ENCODE results near the gene PRPH. TPM values are rescaled to one million over a fixed set of nuclear protein-coding genes. Genes with fewer than 3 reads are reported as not detected.

PRPH gene
- total RNA-seq, 1 donor from 2014 or later, result 0.26 TPM

- no peaks in the 10 kb centered on the region for H3K36me3 ChIP-seq (ENCODE audit: control insufficient read depth, insufficient read depth, low read length)
- H3K27me3 ChIP-seq (ENCODE audit: control insufficient read depth, insufficient read depth, low read length), result peaks cover 36% of the 10 kb centered on the region
- FAIRE-seq (no peak), DNase-seq (ENCODE audit: low read depth) (no peak)
- TF ChIP-seq CTCF (IDR thresholded peaks at IDR 0.05; ENCODE audit: insufficient read depth, low read length, severe bottlenecking), result no peak
- H3K4me3 ChIP-seq (ENCODE audit: low read depth, low read length), result peak overlapping the region; percentile 34
Observed at GRCh38 chr12:49345825-49346658, 51.1 kb downstream of the PRPH start.

- Histone ChIP-seq H3K36me3 (ENCODE audit: control insufficient read depth, insufficient read depth, low read length) (no peaks in the 10 kb centered on the region), H3K27me3 (ENCODE audit: control insufficient read depth, insufficient read depth, low read length) (peaks cover 30% of the 10 kb centered on the region), H3K4me3 (ENCODE audit: low read depth, low read length) (peak within 1 kb of the TSS; percentile 34)
- DNase-seq (ENCODE audit: low read depth) (peak; percentile 14), FAIRE-seq (no peak)
- no peak for TF ChIP-seq CTCF (IDR thresholded peaks at IDR 0.05; ENCODE audit: insufficient read depth, low read length, severe bottlenecking)
Observed at GRCh38 chr12:49346659-49347310, 51.8 kb downstream of the PRPH start, which contains the start of gene DNAJC22. TSS of gene DNAJC22 (plus strand) at chr12:49346888. CDS start at chr12:49348873, 1,985 bp downstream.

GRCh38 chr12:49347311-49348193, 52.6 kb downstream of the PRPH start:
- FAIRE-seq, result no peak
- peak; percentile 15 for DNase-seq (ENCODE audit: low read depth)
- peak; percentile 90 for TF ChIP-seq CTCF (IDR thresholded peaks at IDR 0.05; ENCODE audit: insufficient read depth, low read length, severe bottlenecking)
- Histone ChIP-seq H3K36me3 (ENCODE audit: control insufficient read depth, insufficient read depth, low read length) (no peaks in the 10 kb centered on the region), H3K27me3 (ENCODE audit: control insufficient read depth, insufficient read depth, low read length) (peaks cover 24% of the 10 kb centered on the region), H3K4me3 (ENCODE audit: low read depth, low read length) (peak overlapping the region; percentile 34)

Other genes with a start within 250 kb of the PRPH start
- 24.0 and 25.6 TPM in 2 replicates for gene KMT2D, start 234.4 kb upstream of the PRPH start, total RNA-seq
- 0.26 and 0.53 TPM in 2 replicates for gene RHEBL1, start 225.2 kb upstream of the PRPH start, total RNA-seq
- 0.13 TPM in 1 of 2 replicates, not detected in the other for gene DHH, start 200.3 kb upstream of the PRPH start, total RNA-seq
- 24.0 and 26.6 TPM in 2 replicates for gene LMBR1L, start 184.3 kb upstream of the PRPH start, total RNA-seq
- gene TUBA1B, start 163.8 kb upstream of the PRPH start, total RNA-seq, result 253 and 317 TPM in 2 replicates
- gene TUBA1A, start 106.1 kb upstream of the PRPH start, total RNA-seq, result 8.2 and 17.3 TPM in 2 replicates
- gene TUBA1C, start 30.1 kb upstream of the PRPH start, total RNA-seq, result 196 and 466 TPM in 2 replicates
- 2.6 and 5.2 TPM in 2 replicates for gene TROAP, start 28.1 kb downstream of the PRPH start, total RNA-seq
- gene C1QL4, start 42.0 kb downstream of the PRPH start, total RNA-seq, result 0.13 TPM in 1 of 2 replicates, not detected in the other
- gene DNAJC22, start 51.7 kb downstream of the PRPH start, total RNA-seq, result 0.13 and 0.26 TPM in 2 replicates
- gene SPATS2, start 72.3 kb downstream of the PRPH start, total RNA-seq, result 21.3 and 33.4 TPM in 2 replicates
- under 0.01 TPM in 2 replicates for gene KCNH3, start 243.9 kb downstream of the PRPH start, total RNA-seq

Measured in bronchial epithelial cell (primary cell).